GM23248 (cell line): ENCODE measurements around the gene MED10. TPM values are rescaled to one million over a fixed set of nuclear protein-coding genes. Genes with fewer than 3 reads are reported as not detected.
A peak's percentile ranks its signal among the peaks of the same experiment; 100 is the strongest.

ENCODE experiments used
- DNase-seq: peaks from one replicate; pipeline ENCODE4 v3.0.0-alpha.2; 2015
- H2AFZ ChIP-seq: fragments of 200-600 bp; sonication (generic); 2 replicates; pipeline ENCODE4 v1.6.1; 2016; ENCODE audit warnings: antibody characterized with exemption
- H3F3A ChIP-seq: fragments of 200-600 bp; sonication (generic); 2 replicates; pipeline ENCODE4 v1.6.1; 2016; ENCODE audit warnings: mild to moderate bottlenecking, antibody characterized with exemption, mixed run types; ENCODE audit not compliant: insufficient read depth
- H3K27ac ChIP-seq: fragments of 200-600 bp; sonication (generic); 2 replicates; pipeline ENCODE4 v1.5.1; 2016; ENCODE audit warnings: mild to moderate bottlenecking
- H3K27me3 ChIP-seq: fragments of 200-600 bp; sonication (generic); replicated peaks from 2 replicates; pipeline ENCODE4 v1.6.1; 2016; ENCODE audit warnings: mild to moderate bottlenecking; ENCODE audit not compliant: insufficient read depth
- H3K36me3 ChIP-seq: fragments of 200-600 bp; sonication (generic); 2 replicates; pipeline ENCODE4 v1.6.1; 2016; ENCODE audit warnings: low read depth, mild to moderate bottlenecking
- H3K4me1 ChIP-seq: fragments of 200-600 bp; sonication (generic); 2 replicates; pipeline ENCODE4 v1.6.1; 2016; ENCODE audit warnings: mild to moderate bottlenecking; ENCODE audit not compliant: insufficient read depth
- H3K4me2 ChIP-seq: fragments of 200-600 bp; sonication (generic); one replicate; pipeline ENCODE4 v1.6.1; 2016; ENCODE audit warnings: mild to moderate bottlenecking; ENCODE audit not compliant: unreplicated experiment
- H3K4me3 ChIP-seq: fragments of 200-600 bp; sonication (generic); 2 replicates; pipeline ENCODE4 v1.5.1; 2016; ENCODE audit warnings: mild to moderate bottlenecking
- H3K79me2 ChIP-seq: fragments of 200-600 bp; sonication (generic); 2 replicates; pipeline ENCODE4 v1.6.1; 2016; ENCODE audit warnings: mild to moderate bottlenecking; ENCODE audit not compliant: insufficient read depth
- H3K9ac ChIP-seq: fragments of 200-600 bp; sonication (generic); 2 replicates; pipeline ENCODE4 v1.6.1; 2016; ENCODE audit warnings: mild to moderate bottlenecking
- H3K9me2 ChIP-seq: fragments of 200-600 bp; sonication (generic); 2 replicates; pipeline ENCODE4 v1.6.1; 2016; ENCODE audit warnings: mixed run types, mild to moderate bottlenecking, moderate library complexity; ENCODE audit not compliant: insufficient read depth
- H3K9me3 ChIP-seq: fragments of 200-600 bp; sonication (generic); one replicate; pipeline ENCODE4 v1.6.1; 2017; ENCODE audit warnings: low read depth
- H4K20me1 ChIP-seq: fragments of 200-600 bp; sonication (generic); 2 replicates; pipeline ENCODE4 v1.6.0; 2016; ENCODE audit not compliant: insufficient read depth
- EZH2 ChIP-seq: fragments of 200-600 bp; sonication (generic); IDR thresholded peaks from 2 replicates; pipeline ENCODE4 v1.6.1; 2018; ENCODE audit warnings: antibody characterized with exemption, mild to moderate bottlenecking; ENCODE audit not compliant: insufficient read depth, poor library complexity, severe bottlenecking
- EZH2phosphoT487 ChIP-seq: fragments of 200-600 bp; sonication (generic); IDR thresholded peaks from 2 replicates; pipeline ENCODE4 v1.6.1; 2018; ENCODE audit warnings: antibody characterized with exemption, moderate library complexity, mild to moderate bottlenecking, low read depth; ENCODE audit not compliant: insufficient read depth
- WGBS, 2 experiments: methylation state at CpG; one replicate each; pipeline ENCODE4 v1.1.6; 2015 to 2017; ENCODE audit warnings: low lambda C conversion rate in 2 of 2, low coverage in 1 of 2; ENCODE audit errors: missing lambda C conversion rate in 2 of 2; 5-methylcytosine and 5-hydroxymethylcytosine counted together
- in situ Hi-C: fragments of 300-500 bp; cut with MboI; formaldehyde crosslinking; loops from 2 replicates; pipeline ENCODE4 v1.15.0; 2020
- polyA plus RNA-seq: library from polyadenylated mRNA; unstranded; fragments of >200 nt; fragmentation: Nextera tagmentation; extraction: Ambion mirVana; gene quantifications from 2 replicates; pipeline ENCODE4 v1.2.1, GENCODE V29; 2016
- total RNA-seq: library from RNA; depleted of rRNA; stranded (reverse); fragments of >200 nt; shearing (Covaris generic); gene quantifications from 2 replicates; pipeline ENCODE4 v1.2.3, GENCODE V29; 2014; rRNA removed

MED10 gene, protein sequence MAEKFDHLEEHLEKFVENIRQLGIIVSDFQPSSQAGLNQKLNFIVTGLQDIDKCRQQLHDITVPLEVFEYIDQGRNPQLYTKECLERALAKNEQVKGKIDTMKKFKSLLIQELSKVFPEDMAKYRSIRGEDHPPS
- total RNA-seq (11.5 and 27.2 TPM in 2 replicates), polyA plus RNA-seq (114 and 117 TPM in 2 replicates)

DNA sequence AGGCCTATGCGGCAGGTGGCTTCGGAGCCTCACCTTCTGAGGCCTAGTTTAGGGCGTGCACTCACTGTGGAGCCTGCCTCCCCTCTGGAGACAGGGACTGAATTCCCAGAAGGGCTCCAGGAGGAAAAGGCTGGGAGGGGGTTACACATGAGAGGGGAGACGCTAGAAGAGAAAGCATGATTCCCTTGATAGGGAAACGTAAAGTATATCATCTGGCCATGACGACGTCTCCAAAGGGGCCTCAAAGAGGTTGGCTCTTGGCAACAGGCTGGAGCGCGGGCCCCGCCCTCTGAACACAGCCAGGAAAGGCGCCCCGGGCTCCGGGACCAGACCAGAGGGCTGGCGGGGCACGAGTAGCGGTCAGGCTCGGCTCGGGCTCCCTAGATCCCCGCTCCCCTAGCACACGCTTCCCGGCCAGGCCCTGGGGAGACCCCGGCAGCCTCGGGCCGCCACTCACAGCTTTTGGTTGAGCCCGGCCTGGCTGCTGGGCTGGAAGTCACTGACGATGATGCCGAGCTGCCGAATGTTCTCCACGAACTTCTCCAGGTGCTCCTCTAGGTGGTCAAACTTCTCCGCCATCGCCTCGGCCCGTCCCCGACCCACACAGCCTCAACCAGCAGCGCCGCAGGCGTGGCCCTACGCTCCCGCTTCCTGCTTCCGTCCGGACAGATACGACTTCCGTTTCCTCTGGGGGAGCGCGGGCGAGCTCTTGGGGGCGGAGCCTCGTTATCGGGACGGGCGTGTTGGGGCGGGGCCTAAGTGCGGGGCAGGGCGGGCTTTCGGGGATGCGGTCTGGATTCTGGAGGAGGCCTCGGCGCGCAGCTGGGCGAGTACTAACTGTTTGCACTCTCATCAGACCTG lies at the start of gene MED10:
MED10 (minus strand) TSS at position 643 of the 861 bp plus-strand sequence; CDS start at position 579, 64 bp downstream.
- H3K4me2 ChIP-seq: peak within 1 kb of the TSS; percentile 100
- peak within 1 kb of the TSS; percentile 97 for H2AFZ ChIP-seq
- no peaks in the 10 kb centered on the region; the same call in 1 of the 2 replicates for H4K20me1 ChIP-seq
- in situ Hi-C loops: no loop called here
- H3F3A ChIP-seq: 0 out of 2 replicates have a peak, but pooled peaks cover 5% of the 10 kb centered on the region
- peaks cover 53% of the 10 kb centered on the region for H3K79me2 ChIP-seq
- H3K27ac ChIP-seq: peak within 1 kb of the TSS; percentile 88
- WGBS, 2 experiments: 0 to 1% methylated on average over 48 to 51 of the region's 60 CpGs
- TF ChIP-seq EZH2phosphoT487 (no peak), EZH2 (no peak)
- peaks cover 37% of the 10 kb centered on the region for H3K36me3 ChIP-seq
- H3K9me2 ChIP-seq: no peaks in the 10 kb centered on the region
- DNase-seq: peak; percentile 98
- H3K27me3 ChIP-seq: no peaks in the 10 kb centered on the region
- peak within 1 kb of the TSS; percentile 99 for H3K4me3 ChIP-seq
- peaks cover 14% of the 10 kb centered on the region for H3K4me1 ChIP-seq
- H3K9me3 ChIP-seq: no peaks in the 10 kb centered on the region
- peak within 1 kb of the TSS; percentile 99 for H3K9ac ChIP-seq

DNA sequence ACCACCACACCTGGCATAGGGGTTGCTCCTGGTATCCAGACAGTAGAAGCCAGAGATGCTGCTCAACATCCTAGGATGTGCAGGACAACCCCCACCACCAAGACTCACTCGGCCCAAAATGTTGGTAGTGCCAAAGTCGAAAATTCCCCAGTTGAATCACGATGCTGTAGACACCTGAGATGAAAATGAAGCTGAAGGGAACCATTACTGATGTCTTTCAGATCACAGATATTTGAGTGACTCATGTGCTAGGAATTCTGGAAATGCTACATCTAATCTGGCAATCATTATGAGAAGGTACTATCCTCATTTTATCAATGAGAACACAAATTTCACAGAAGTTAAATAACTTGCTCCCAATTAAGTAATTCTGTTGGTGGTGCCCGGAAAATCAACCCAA lies 49.3 kb upstream of the MED10 start:
- Histone ChIP-seq H4K20me1 (no peaks in the 10 kb centered on the region), H3K27ac (no peak overlapping the region), H3K9me2 (no peaks in the 10 kb centered on the region), H3K27me3 (peaks cover 6% of the 10 kb centered on the region), H2AFZ (no peak overlapping the region), H3K9me3 (no peaks in the 10 kb centered on the region), H3K36me3 (no peaks in the 10 kb centered on the region), H3K4me2 (no peak overlapping the region), H3F3A (no peaks in the 10 kb centered on the region), H3K4me1 (no peaks in the 10 kb centered on the region), H3K79me2 (no peaks in the 10 kb centered on the region), H3K4me3 (no peak overlapping the region), H3K9ac (no peak overlapping the region)
- in situ Hi-C loops: no loop called here
- no peak for DNase-seq
- 33 to 45% methylated on average over 4 of the region's 4 CpGs for WGBS, 2 experiments
- TF ChIP-seq EZH2phosphoT487 (no peak), EZH2 (no peak)

DNA sequence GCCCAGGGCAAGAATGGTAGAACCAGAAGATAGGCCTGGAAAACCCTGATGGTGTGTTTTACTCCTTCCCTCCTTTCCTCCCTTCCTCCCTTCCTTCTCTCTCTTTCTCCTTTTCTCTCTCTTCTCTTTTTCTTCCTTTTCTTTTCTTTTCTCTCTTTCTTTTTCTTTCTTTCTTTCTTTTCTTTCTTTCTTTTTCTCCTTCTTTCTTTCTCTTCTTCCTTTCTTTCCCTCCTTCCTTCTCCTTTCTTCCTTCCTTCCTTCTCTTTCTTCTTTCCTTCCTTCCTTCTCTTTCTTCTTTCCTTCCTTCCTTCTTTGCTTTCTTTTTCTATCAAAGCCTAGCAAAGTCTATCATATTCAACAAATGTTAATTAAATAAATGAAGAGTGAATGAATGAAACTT lies 46.4 kb upstream of the MED10 start:
- in situ Hi-C loops: no loop called here
- no peak for DNase-seq
- Histone ChIP-seq H4K20me1 (no peaks in the 10 kb centered on the region), H3K27ac (no peak overlapping the region), H3K79me2 (no peaks in the 10 kb centered on the region), H3K4me2 (no peak overlapping the region), H3K9me2 (no peaks in the 10 kb centered on the region), H2AFZ (no peak overlapping the region), H3F3A (no peaks in the 10 kb centered on the region), H3K9ac (no peak overlapping the region), H3K9me3 (no peaks in the 10 kb centered on the region), H3K27me3 (no peaks in the 10 kb centered on the region; the same call in 1 of the 2 replicates), H3K4me3 (no peak overlapping the region), H3K4me1 (no peaks in the 10 kb centered on the region), H3K36me3 (no peaks in the 10 kb centered on the region)
- TF ChIP-seq EZH2: no peak
- TF ChIP-seq EZH2phosphoT487: no peak

DNA sequence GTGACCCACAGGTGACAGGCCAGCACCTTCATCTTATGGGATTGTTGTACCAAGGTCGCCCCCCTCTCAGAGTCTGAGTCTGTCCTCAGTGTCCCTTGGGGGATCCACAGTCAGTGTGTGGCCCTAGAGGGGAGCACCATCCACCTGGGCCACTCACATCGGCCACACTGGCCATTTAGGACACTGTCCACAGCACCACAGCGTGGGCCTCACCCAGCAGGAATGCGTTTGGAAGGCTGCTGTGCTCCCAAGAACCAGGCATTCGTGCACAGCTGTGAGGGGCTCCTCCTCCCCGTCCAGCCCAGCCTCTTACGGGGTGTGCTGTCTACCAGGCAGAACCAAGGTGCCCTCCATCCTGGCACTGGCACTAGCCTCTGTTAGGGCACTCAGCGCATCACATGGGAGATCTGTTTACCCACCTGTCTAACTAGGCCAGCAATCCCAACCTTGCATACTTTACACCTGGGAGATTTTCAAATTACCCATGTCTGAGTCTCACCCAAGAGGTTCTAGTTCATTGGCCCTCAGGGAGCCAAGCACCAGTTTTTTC lies 45.8 kb upstream of the MED10 start:
- Histone ChIP-seq H3K27ac (no peak overlapping the region), H2AFZ (no peak overlapping the region), H3K4me1 (no peaks in the 10 kb centered on the region), H3K9me3 (no peaks in the 10 kb centered on the region), H3K36me3 (no peaks in the 10 kb centered on the region), H3K27me3 (no peaks in the 10 kb centered on the region; the same call in 1 of the 2 replicates), H3F3A (no peaks in the 10 kb centered on the region), H3K4me2 (no peak overlapping the region), H3K9me2 (no peaks in the 10 kb centered on the region), H3K79me2 (no peaks in the 10 kb centered on the region), H3K4me3 (no peak overlapping the region), H3K9ac (no peak overlapping the region), H4K20me1 (no peaks in the 10 kb centered on the region)
- TF ChIP-seq EZH2phosphoT487 (no peak), EZH2 (no peak)
- 27 to 32% methylated on average over 8 of the region's 8 CpGs for WGBS, 2 experiments
- DNase-seq: no peak
- in situ Hi-C loops: no loop called here
